Inflammatory macrophage (primary cell): ENCODE measurements around the gene KIF2A.

ENCODE experiments used
- DNase-seq, 2 donors: peaks; one replicate each; pipeline ENCODE4 v3.0.0-alpha.2; 2020 to 2022

KIF2A gene

DNA sequence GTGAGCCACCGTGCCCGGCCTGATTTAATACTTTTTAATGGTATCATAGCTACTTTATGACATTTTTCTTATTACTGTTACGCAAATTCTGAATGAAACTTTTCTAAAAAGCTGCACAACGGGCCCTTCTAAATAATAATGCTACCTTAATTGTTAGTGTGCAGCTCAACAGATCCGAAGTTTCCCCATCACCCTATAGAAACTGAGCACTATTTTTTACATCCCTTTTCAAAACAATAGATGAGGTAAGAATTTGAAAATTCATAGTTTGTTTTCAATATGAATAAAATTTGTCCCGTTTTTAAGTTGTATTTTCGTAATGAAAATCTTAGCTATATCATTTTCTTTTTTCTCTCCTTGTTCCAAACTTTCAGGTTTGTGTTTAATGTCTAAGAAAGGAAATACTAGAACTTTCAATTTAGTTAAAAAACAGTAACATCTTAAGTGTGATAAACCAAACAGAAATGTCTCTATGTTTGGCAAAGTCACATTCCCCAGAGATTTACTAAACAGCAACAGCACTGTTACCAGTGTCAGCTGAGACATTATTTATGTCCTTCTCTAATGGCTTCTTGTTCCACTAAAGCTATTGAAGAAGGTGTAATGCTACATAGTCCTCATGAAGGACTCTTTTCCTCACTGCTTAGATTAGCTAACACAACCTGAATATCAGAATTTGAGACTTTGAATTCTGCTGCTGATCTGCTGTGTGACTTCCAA is 22.9 kb downstream of the KIF2A start:
- no peak for DNase-seq

DNA sequence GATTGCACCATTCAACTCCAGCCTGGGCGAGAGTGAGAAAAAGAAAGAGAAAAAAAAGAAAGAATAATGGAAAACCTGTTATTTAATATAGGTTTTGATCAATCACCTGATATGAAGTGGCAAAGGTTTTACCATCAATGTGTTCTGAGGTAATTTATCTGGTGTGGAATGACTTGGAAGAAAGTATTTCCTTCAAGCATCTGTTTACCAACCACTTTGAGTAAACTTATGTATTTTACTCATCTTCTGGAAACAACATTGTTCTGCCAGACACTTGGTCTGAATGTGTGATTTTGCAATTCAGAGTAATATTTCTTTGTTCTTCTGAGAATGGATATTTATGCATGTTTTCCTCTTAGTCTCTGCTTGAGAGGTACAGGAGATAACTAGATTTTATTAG is 24.3 kb downstream of the KIF2A start:
- no peak for DNase-seq

DNA sequence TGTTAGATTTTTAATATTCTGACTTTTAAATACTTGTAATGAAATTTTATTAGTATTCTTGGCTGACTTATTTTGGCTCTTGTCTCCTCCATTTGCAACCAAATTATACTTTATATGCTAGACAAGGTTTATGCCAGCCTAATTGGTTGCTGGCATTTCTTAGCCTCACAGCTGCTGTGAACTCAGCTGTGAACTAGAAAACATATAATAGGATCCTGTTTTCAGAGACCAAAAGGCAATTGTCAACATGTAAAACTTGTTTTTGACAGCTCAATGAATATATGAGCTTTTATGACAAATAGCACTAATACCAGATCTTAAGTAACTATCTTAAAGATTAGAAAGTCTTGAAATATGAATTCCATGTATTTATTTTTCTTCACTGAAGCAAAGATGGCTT is 25.9 kb downstream of the KIF2A start:
- no peak for DNase-seq

DNA sequence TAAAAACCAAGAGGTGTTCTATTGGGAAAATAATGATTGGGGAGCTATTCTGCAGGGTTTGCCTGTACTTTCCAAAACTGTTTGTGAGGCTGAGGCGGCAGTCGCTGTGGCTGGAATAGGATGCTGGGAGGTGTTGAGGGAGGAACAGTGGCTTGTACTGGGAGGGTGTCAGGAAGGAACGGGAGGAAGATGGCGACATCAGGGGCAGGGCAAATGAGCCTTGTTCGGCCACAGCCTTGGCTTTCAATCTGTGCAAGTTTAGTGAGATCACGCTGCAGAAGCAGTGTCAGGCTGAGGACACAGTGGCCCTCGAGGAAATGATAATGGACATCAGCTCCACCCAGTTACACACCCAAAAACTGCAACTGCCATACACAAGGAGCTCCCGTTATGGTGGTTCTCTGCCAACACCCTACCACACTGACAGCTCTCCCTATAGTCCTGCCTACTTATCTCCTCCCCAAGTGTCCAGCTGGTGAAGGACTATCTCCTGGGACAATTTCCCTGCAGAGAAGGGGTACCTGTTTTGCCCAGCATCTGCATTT is 27.3 kb downstream of the KIF2A start:
- no peak for DNase-seq

DNA sequence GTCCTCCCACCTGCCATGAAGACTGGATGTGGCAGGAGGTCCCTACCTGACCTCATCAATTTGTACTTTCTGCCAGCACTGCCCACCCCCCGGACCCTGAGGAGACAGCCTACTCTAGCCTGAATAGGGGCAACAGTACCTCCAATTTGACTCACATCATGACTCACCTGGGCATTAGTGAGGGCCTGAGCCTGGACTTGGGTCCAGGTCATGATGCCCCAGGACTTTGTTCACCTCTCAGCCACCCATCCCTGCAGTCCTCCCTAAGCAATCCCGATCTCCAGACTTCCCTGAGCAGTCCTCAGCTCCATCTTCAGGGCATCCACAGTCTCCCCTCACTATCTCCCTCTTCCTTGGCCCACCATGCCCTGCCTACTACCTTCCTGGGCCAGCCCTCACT is 28.1 kb downstream of the KIF2A start:
- DNase-seq: no peak

DNA sequence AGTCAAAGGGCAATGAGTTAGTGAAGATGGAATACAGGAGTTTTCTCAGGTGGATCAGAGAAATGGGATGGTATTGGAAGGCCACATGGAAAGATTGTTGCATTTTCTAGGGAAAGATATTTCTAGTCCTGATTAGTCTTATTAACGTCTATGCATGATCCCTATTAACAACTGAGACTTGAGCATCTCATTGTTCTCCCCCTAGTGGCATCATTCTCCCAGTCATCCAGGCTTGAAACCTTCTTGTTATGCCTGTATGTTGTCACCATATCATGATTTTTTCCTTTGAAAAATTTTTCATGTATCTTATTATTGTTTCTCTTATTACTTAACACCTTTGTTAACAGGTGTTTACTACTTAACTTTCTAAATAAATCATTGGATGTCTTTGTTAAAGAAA is 34.4 kb downstream of the KIF2A start:
- peak; percentile 53 to 56 for DNase-seq

DNA sequence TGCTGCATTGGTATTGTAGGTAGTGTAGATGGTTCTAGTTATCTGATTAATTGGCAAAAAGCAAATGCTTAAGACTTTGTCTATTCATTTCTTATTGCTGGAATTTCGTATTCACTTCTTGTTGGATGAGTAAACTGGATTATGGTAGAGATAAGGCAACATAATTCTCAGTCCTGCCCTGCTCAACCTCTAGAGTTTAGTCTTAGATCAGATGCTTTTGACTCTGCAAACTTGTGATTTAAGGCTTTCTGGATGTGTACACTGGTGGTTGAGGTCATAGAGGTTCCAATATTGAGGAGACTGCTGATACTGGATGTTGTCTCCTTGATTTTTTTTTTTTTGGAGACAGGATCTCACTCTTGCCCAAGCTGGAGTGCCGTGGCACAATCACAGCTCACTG is 35.0 kb downstream of the KIF2A start:
- no peak for DNase-seq

DNA sequence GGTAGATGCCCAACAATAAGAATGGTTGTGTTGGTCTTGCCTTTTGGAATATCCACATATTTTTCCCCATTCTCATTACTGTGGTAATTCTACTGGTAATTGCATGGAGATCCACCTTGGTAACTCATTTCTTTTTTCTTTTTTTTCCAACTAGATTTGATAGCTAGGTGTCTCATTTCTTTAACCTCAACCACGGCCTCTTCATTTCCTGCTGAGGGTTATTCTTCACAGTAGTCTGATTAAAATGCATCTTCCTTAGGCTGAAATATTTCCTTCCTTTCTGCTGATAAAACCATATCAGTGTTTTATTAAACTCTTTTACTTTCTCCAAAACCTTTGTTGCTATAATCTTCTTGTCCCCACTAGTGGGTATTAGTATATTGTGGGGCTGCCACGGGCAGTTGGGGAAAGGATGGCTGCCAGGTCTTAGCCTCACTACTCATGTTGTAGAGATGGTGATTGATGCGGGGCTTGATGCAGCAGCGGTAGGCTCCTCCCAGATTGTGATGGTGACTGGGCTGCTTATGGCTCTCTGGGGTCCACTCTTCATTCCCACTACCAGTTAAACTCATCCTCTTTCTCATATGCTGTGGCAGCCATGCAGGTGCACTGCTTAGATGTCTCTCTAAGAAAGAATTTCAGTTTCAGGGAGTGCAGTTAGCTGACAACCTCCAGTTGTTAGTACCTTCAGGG is 35.9 kb downstream of the KIF2A start:
- DNase-seq: no peak

DNA sequence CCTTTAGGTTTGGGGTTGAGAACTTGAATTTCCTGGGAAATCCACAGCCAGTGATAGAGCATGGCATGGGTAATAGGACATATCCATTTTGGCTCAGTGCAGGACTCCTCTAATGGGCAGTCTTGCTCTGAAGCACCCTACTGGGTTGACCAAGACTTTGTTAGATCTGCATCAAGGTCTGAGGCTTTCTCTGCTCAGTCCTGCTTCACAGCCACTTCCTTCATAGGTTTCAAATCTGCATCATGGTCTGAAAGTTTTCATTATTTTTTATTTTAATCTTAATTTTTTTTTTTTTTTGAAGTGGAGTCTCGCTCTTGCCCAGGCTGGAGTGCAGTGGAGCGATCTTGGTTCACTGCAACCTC is 36.5 kb downstream of the KIF2A start:
- DNase-seq: no peak

DNA sequence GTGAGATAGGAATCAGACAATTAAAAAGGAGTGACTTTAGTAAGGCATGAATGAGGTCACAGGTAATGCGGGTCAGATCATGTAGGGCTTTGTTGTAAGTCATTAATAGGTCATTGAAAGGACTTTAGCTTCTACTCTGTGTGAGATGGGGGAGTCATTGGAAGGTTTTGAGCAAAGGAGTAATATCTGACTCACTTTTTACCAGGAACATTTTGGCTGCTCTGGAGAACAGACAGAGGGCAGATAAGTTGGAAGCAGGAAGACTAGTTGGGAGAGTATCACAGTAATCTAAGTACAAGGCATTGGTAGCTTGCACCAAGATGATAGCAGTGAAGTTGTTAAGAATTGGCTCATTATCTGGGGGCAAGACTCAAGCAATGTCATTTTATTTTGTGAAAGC is 37.4 kb downstream of the KIF2A start:
- no peak for DNase-seq

DNA sequence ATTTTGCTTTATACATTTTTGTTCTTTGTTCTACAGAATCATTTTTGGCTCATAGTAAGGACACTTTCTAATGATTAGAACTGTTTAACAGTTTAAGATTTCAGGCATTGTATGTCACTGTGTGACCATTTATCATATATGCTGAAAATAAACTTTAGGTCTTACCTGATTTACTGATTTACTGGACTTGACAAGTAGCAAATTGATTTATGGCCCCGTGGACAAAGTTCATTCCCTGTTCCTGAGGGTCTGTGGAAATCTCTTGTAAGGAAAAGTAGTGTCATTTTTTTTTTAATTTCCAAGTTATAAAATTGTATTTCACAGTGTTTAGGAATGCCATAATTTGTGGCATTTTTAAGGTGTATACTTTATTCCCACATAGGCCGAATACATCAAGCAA is 40.7 kb downstream of the KIF2A start:
- DNase-seq: no peak

DNA sequence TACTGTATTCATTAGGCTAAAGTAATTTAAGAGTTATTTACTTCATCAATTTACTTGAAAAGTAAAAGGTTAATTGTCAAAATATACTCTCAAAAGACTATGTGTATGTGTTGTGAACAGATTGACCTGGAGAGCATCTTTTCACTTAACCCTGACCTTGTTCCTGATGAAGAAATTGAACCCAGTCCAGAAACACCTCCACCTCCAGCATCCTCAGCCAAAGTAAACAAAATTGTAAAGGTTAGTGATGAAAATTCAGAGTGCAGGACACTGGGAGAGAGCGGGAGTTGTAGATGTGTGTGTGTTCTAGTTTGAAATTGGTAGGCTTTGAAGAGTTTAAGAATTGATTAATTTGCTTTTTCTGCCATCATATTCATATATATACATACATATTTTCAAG is 41.9 kb downstream of the KIF2A start:
- no peak for DNase-seq

DNA sequence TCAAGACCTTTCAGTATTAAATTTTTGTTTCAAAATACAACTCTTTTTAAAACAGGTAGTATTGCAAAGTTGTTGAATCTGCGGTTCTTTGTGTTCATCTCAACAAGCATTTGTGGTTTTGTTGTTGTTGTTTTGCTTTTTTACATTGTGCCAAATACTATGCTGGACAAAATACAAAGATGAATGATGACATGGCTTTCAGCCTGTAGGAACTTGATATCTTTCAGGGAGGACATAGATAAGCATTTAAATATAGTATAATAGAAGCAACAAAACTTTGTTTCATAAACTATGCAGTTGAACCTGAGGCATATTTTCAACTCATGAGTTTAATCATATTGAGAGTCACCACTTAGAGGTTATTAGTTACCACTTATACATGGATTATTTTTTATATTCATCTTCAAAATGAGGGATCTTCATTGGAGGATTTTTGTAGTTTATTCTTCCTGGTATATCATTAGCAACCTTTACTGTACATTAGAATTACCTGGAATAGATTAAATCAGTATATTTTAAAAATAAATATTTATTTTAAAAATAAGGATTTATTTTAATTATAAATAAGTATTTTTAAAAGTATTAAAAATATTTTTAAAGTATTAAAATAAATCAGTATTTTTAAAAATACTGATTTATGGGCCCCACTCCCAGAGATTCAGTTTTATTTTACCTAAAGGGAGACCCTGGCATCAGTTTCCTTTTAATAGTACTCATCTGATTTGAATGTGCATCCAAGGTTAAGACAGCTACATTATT is 42.9 kb downstream of the KIF2A start:
- DNase-seq: no peak

DNA sequence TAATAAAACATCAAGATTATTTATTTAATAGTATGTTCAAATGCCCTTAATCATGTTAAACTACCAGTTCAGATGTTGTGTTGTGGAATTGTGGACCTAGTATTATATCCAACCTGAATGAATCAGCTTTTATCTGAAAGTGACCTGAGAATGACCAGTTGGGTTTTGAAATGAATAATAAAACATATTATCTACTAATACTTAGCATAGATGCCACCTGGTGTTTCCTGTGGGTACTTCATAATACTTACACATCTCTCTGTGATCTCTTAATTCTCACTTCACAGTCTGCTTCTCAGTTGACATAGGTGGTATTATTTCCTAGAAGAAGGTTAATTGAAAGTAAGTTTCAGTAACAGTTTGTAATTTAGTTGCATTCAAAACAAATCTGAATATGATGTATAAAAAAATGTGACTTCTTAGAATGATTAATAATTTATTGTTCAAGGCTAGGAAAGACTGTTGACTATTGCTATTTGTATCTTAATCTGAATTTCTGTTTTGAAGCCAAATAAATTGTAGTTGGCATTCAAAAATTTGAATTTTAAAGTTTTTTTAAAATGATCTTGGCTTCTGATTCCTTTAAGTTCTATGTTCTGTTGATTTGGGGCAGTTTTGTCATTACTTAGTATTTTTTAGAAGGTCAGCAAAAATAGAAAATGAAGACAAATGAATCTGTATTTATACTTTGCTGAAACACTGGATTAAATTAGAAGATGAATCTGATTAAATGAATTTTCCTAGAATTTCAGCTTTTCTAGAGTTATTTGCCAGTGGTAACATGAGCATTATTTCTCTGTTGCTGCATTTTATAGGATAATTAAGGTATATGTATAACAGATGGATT is 48.2 kb downstream of the KIF2A start:
- peak; percentile 31 to 63 for DNase-seq

DNA sequence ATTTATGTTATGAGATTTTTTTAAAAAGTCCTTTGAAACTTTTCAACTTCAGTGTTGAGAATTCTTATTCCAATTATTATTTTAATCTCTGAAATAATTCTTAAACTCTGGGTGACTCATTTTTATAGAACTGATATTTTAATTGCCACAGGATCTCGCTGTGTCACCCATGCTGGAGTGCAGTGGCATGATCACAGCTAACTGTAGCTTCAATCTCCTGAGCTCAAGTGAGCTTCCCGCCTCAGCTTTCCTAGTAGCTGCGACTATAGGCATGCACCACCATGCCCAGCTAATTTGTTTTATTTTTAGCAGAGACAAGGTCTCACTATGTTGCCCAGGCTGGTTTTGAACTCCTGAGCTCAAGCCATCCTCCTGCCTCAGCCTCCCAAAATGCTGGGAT is 56.7 kb downstream of the KIF2A start:
- DNase-seq: no peak

DNA sequence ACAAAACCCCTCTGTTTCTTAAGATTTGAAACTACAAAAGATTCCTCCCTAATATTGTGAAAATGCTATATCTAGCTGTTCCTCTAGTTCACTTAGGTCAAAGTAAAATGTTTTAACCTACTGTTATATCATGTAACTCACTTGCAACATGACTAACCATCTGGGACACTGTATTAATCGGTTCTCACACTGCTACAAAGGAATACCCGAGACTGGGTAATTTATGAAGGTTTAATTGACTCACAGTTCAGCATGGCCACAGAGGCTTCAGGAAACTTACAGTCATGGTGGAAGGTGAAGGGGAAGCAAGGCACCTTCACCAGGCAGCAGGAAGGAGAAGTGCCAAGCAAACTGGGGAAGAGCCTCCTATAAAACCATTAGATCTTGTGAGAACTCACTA is 63.0 kb downstream of the KIF2A start:
- DNase-seq: peak in 1 of 2 donors; percentile 33

DNA sequence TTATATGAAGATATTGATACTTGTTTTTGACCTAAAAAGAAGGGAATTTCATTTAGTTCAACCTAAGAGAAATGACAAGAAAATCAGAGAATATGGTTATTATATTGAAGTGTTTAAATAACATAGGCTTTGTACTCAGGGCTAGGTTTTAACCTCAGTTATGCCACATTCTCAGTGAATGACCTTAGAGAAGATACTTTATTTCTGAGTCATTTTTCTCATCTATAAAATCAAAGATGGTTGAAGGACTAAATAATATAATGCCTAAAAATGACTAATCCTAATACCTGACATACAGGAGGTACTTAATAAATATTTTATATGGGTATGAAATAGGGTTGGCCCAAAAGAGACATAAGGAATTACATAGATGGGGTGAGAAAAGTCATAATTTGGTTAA is 65.4 kb downstream of the KIF2A start:
- DNase-seq: no peak

DNA sequence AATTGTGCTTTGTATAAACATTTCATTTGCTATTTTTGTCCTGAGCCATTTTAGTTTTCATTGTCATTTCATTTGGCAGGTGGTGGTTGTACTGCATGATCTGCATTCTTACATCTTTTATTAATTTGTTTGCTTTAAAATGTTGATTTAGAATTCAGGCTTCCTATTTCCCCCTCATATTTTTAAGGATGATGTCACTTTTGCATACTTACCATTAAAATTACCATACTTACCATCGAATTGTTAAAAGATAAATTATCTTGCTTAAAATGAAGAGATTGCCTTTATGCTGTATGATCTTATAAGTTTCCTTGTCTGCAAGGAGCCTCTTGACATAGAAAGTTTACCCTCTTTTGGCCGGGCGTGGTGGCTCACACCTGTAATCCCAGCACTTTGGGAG is 66.6 kb downstream of the KIF2A start:
- DNase-seq: no peak

DNA sequence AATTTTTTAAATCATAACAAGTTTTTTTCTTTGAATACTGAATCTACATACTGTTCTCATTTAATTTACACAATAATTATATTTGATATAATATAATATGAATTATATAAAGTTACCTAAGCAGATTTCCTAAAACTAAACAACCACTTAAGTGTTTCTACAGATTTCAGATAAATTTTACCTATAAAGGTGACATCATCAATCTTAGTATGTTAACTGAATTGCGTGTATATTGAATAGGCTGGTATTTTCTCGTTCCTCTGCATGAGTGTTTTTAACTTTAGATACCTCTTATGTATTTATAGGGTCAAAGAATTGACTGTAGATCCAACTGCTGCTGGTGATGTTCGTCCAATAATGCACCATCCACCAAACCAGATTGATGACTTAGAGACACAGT is 67.4 kb downstream of the KIF2A start:
- DNase-seq: no peak

DNA sequence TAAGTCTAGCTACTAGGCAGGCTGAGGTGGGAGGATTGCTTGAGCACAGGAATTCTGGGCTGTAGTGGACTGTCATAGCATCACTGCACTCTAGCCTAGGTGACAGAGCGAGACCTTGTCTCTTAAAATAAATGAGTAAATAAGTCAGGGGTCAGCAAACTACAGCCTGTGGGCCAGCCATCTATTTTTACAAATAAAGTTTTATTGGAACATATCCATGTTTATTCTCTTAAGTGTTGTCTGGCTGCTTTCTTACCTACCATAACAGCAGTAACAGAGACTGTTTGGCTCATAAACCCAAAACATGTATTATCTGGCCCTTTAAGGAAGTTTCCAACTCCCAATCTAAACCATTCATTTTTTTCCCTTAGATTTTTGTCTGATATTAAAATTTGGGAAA is 68.1 kb downstream of the KIF2A start:
- no peak for DNase-seq

DNA sequence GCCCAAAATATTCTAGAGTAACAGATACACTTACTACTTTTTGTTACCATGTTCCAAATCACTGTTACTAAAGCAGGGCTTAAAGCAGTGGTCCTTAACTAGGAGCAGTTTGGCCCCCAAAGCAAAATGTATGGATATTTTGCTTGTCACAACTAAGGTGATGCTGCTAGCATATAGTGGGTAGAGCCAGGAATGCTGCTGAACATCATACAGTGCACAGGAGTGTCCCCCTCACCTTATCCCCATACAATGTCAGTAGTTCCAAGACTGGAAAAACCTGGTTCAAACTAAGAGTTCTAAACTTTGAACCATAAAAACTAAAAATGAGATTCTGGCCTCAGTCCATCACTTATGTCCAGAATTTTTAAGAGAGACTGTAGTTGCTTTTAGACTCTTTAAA is 69.6 kb downstream of the KIF2A start:
- no peak for DNase-seq

DNA sequence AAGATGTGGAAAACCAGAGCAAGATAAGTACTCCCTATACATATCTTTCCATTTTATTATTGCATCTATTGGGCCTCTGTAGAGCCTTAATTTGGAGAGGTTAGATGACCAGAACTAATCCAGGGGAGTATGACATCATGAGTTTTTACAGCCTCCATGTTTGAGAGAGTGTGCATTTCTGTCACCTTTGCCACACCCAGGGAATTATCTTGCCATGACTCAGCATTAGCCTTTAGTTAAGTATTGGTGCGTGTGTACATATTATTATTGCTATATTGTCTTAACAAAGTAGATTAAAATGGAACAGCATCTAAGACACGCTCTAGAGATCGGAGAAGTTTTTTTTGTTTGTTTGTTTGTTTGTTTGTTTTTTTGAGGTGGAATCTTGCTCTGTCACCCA is 70.1 kb downstream of the KIF2A start:
- no peak for DNase-seq

DNA sequence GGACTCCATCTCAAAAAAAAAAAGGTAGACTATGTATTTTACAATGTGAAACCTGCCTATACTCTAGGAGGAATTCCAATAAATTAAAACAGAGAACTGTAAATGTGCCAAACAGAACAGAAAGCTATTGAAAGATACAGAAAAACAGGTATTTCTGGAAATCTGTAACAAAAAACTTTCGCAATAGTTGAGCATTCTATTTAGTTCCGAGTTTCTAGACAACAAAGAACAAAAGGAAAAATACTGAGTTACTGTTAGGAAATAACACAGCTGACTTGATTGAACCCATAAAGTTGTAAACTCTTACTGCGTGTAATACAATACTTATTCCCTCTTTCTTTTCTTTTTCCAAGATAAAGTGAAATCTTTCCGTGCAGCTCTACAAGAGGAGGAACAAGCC is 79.1 kb downstream of the KIF2A start:
- no peak for DNase-seq
